Measurements from ENCODE around the gene TTLL10. TPM values are rescaled to one million over a fixed set of nuclear protein-coding genes. Genes with fewer than 3 reads are reported as not detected.

The TTLL10 gene
- total RNA-seq, 1 donor from 2014 or later, result 0.47 TPM

DNA sequence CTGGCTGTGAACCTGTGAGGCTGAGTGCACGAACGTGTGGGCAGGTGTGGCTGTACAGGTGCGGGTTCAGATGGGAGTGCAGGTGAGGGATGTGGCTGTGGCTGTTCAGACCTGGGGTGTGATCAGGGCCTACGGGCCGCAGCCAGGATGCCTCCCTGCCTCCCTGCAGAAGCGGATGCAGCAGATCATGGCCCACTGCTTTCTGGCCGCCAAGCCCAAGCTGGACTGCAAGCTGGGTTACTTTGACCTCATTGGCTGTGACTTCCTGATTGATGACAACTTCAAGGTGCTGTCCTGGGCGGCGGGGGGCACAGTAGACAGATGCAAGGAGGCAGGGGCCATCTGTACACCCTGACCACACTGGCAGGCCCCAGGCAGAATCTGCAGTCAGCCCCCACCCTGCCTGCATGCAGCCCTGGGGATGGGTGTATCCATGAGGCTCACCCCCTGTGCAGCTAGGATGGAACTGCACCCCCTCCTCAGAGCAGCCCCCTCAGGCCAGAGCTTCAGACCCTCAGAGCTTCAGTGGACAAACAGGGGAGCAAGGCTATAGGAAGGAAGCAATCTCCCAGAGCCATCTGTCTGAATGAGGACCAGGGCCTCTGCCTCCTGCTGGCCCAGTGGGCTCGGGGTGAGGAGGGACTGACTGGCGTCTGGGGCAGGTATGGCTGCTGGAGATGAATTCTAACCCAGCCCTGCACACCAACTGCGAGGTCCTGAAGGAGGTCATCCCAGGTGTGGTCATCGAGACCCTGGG lies 22.9 kb downstream of the TTLL10 start:
- no peak for DNase-seq (ENCODE audit: low spot score in 2 of 2, unreplicated experiment in 2 of 2)
- Mint-ChIP-seq H3K9me3 (peaks cover 20% of the 10 kb centered on the region), H3K36me3 (no peaks in the 10 kb centered on the region), H3K4me3 (no peak overlapping the region), H3K4me1 (peaks cover 4% of the 10 kb centered on the region), H3K27ac (no peak overlapping the region), H3K27me3 (ENCODE audit: low read depth) (peaks cover 5% of the 10 kb centered on the region)
- TF ChIP-seq, protein P1, sequence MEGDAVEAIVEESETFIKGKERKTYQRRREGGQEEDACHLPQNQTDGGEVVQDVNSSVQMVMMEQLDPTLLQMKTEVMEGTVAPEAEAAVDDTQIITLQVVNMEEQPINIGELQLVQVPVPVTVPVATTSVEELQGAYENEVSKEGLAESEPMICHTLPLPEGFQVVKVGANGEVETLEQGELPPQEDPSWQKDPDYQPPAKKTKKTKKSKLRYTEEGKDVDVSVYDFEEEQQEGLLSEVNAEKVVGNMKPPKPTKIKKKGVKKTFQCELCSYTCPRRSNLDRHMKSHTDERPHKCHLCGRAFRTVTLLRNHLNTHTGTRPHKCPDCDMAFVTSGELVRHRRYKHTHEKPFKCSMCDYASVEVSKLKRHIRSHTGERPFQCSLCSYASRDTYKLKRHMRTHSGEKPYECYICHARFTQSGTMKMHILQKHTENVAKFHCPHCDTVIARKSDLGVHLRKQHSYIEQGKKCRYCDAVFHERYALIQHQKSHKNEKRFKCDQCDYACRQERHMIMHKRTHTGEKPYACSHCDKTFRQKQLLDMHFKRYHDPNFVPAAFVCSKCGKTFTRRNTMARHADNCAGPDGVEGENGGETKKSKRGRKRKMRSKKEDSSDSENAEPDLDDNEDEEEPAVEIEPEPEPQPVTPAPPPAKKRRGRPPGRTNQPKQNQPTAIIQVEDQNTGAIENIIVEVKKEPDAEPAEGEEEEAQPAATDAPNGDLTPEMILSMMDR (IDR thresholded peaks at IDR 0.05; ENCODE audit: unreplicated experiment), result no peak

DNA sequence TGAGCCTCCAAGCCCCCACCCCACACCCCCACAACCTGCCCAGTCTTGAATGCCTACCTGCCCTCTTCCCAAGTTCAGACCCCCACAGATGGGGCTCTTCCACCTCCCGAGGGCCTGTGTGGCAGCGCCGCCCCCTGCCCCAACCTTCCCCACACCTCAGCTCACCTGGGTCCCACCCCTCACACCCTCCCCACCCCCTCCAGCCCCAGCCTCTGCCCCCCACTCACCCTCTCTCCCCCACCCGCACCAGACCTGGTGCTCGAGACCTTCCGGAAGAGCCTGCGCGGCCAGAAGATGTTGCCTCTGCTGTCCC lies 23.5 kb downstream of the TTLL10 start:
- no peak for DNase-seq (ENCODE audit: low spot score in 2 of 2, unreplicated experiment in 2 of 2)
- TF ChIP-seq, protein P1 (IDR thresholded peaks at IDR 0.05; ENCODE audit: unreplicated experiment), result no peak

DNA sequence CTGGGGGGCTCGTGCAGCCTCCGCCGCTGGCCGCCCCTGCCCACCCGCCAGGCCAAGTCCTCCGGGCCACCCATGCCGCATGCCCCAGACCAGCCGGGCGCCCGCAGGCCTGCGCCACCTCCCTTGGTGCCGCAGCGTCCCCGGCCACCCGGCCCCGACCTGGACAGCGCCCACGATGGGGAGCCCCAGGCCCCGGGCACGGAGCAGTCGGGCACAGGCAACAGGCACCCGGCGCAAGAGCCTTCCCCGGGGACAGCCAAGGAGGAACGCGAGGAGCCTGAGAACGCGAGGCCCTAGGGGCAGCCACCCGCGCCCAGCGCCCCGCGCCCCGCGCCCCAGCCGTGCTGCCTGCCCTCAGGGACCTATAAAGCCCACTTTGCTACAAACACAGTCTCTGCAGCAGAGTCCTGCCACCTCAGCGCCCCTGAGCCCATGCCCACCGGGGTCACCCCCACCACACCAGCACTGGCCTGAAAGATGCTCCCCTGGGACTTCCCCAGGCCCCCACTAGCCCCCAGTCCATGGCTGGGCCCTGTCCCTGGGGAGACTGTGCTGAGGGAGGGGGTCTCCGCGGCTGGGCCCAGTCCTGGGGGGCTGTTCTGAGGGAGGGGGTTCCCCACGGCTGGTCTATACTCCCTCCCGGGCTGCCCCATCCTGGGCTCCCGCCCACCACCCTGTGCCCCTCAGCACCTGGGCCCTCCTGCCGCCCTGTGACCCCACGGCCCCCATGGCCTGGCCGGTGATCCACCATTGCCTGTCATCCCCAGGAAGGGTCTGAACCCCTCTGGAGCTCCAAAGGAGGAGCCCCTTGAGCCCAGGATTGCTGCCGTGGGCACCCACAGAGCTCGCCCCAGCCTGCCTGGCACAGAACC lies 24.1 kb downstream of the TTLL10 start:
- peaks cover 5% of the 10 kb centered on the region for H3K27me3 Mint-ChIP-seq (ENCODE audit: low read depth)
- H3K4me3 Mint-ChIP-seq, result no peak overlapping the region
- H3K9me3 Mint-ChIP-seq, result peaks cover 14% of the 10 kb centered on the region
- H3K36me3 Mint-ChIP-seq, result no peaks in the 10 kb centered on the region
- H3K4me1 Mint-ChIP-seq, result peaks cover 4% of the 10 kb centered on the region
- no peak overlapping the region for H3K27ac Mint-ChIP-seq
- TF ChIP-seq, protein P1 (IDR thresholded peaks at IDR 0.05; ENCODE audit: unreplicated experiment), result no peak
- peak in 1 of 2 experiments; percentile 21 for DNase-seq (ENCODE audit: low spot score in 2 of 2, unreplicated experiment in 2 of 2)

More for the DNA sequence above, 23.5 kb downstream of the TTLL10 start:
- Mint-ChIP-seq H3K4me3 (no peak overlapping the region), H3K27me3 (ENCODE audit: low read depth) (peaks cover 5% of the 10 kb centered on the region), H3K27ac (no peak overlapping the region), H3K36me3 (no peaks in the 10 kb centered on the region), H3K4me1 (peaks cover 4% of the 10 kb centered on the region), H3K9me3 (peaks cover 15% of the 10 kb centered on the region)

DNA sequence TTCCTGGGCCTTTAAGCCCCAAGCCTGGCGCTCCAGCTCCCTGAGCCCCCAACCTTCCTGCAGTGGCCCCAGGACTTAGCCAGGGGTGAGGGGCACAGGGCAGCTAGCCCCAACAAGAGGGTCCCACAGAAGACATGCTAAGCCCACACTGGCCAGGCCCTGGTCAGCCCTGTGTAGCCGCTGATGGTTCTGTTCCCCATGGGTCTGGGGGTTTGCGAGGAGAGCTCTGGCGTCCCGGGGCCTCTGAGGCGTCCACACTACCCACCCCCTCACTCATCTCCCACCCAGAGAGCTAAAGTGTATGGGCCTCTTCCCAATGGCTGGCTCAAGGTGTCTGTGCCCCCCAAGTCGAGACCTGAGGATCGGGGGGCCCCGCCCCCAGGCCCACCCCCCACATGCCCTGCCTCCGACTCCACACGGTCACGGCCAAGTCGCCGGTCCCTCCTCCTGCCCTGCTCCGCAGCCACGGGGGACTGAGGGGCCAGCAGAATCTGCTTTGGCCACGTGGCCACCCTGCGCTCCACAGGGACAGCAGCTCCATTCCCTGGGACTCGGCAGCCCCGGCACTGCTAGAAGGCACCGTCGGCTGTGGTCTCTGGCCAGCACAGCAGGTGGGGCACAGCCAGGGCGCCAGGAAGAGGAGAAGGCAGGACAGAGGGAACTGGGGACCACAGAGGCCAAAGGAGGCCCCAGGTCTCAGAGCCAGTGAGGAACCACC lies 24.9 kb downstream of the TTLL10 start:
- peaks cover 5% of the 10 kb centered on the region for H3K27me3 Mint-ChIP-seq (ENCODE audit: low read depth)
- no peaks in the 10 kb centered on the region for H3K36me3 Mint-ChIP-seq
- DNase-seq (ENCODE audit: low spot score in 2 of 2, unreplicated experiment in 2 of 2), result no peak
- H3K4me1 Mint-ChIP-seq, result peaks cover 4% of the 10 kb centered on the region
- TF ChIP-seq, protein P1 (IDR thresholded peaks at IDR 0.05; ENCODE audit: unreplicated experiment), result no peak
- H3K9me3 Mint-ChIP-seq, result peaks cover 14% of the 10 kb centered on the region
- no peak overlapping the region for H3K4me3 Mint-ChIP-seq
- H3K27ac Mint-ChIP-seq, result no peak overlapping the region

DNA sequence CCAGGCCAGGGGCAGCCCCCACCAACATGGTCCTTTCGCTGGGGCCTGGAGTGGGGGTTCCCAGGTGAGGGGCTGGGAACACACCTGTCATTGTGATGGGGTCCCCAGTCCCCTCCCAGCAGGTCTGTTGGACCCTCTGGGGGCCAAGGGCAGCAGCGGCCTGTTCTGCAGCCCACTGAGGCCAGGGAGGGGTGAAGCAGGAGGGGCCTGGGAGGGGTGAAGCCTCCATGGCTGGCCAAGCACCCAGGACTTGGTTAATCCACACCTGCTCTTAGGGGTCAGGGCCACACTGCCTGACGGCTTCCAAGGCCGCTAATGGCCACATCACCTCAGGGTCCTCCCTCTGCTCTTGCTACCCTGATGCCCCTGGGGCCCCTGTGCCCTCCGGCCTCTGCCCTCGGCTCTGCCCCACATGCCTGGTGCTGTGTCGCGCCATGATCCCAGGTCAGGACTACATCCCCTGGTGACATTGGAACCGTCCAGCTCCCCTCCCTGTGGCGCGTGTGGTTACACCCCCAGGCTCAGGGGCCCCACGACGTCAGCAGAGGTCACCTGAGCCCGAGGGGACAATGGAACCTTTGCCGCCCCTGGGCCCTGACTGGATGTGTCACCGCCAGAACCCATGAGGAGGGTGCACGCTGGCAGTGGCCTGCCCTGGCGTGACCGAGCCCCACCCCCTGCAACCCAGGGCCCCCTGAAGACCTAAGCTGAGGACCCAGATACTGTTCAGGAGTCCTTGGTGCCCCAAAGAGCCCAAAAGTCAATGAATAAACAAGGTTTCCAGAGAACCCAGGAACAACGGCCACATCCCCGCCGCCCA lies 25.7 kb downstream of the TTLL10 start:
- Mint-ChIP-seq H3K4me1 (peaks cover 4% of the 10 kb centered on the region), H3K27me3 (ENCODE audit: low read depth) (peaks cover 9% of the 10 kb centered on the region), H3K4me3 (peak overlapping the region; percentile 43), H3K27ac (no peak overlapping the region), H3K36me3 (no peaks in the 10 kb centered on the region), H3K9me3 (peaks cover 10% of the 10 kb centered on the region)
- no peak for DNase-seq (ENCODE audit: low spot score in 2 of 2, unreplicated experiment in 2 of 2)
- TF ChIP-seq, protein P1 (IDR thresholded peaks at IDR 0.05; ENCODE audit: unreplicated experiment), result no peak

All from mesothelial cell of epicardium (in vitro differentiated cells).